Stimulated activated CD4-positive, alpha-beta T cell treated with anti-CD3 and anti-CD28 coated beads, Interleukin-1b, Interleukin-23, amount 100 ng/mL, for 48 hours (primary cell): ENCODE data around the gene DAB2IP.

Experiments
- DNase-seq: peaks from one replicate; pipeline ENCODE4 v3.0.0-alpha.2; 2020

DAB2IP gene

DNA sequence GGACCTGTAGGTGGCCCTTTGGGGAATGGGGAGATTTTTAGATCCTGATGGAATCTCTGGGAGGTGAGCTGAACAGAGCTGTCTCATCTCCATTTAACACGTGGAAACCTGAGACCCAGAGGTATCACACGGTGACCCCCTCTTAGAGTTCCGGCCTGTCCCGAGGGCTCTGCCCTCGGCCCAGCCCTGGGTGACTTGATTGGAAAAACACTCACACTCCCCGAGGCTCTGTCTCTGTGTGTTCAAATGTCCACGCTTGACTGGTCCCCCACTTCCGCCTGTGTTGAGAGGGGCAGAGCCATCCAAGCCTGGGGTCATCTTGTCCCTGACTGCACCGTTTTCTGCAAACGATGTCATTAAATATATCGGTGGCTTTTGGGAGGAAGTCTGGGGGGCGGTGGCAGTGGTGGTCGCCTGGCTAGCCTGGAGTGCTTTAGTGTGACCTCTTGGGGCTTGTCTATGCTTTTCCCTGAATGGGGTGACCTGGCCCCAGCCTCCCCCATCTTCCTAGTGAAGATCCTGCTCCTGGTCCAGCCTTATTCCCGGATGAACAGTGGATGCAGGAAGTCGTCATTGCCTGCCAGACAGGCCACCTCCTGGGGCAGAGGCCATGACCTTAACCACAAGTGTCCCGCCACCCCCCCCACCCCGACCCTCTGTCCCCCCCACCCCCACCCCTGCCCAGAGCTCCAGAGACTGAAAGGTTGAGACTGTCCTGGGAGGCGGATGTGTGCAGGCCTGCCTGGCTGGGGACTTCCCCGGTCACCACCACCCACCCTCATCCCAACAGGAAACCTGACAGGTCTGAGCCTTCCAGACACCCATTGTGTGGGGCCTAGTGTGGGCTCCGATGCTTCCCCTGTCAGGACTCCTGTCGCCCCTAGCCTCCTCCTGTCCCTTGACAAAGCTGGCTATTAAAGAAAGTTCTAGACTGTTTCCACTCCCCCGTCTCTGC is 5.3 kb upstream of the DAB2IP start:
- DNase-seq: no peak

DNA sequence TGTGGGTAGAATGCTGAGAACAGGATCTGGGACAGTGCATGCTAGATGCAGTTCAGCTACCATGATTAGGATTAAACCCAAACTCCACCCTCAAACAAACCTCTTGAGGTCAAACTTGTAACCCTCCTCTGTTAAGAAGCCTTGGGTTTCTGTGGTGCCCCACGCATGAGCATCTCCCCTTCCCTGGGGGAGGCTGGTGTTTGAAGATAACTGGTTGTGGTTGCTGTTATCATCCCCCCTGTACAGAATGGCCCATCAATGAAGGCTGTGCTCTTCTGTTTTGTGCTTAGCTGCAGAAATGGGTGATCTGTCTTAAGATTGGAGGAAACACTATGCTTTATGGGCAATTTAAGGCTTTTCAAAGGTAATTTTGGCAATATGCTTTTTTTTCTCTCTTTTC is 4.4 kb upstream of the DAB2IP start:
- no peak for DNase-seq

- DNase-seq: no peak
Observed at GRCh38 chr9:121648172-121648571, 3.3 kb upstream of the DAB2IP start.

DNA sequence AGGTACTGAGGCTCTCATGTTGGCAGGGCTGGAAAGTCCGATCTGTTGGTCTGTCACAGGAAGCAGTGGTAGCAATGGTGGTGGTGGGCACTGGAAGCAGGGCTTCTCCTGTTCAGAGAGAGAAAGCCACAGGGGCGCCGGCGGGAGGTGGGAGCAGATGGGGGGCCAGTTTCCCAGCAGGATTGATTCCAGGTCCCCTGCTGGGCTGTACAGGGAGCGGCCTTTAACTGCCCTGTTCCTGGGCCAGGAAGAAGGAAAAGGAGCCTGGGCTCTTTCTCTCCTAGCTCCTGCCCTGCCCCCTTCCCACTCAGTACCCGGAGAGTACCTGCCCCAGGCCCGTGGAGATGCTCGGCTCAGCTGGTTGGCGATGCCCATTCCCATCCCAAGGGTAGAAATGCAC is 2.6 kb upstream of the DAB2IP start:
- no peak for DNase-seq

DNA sequence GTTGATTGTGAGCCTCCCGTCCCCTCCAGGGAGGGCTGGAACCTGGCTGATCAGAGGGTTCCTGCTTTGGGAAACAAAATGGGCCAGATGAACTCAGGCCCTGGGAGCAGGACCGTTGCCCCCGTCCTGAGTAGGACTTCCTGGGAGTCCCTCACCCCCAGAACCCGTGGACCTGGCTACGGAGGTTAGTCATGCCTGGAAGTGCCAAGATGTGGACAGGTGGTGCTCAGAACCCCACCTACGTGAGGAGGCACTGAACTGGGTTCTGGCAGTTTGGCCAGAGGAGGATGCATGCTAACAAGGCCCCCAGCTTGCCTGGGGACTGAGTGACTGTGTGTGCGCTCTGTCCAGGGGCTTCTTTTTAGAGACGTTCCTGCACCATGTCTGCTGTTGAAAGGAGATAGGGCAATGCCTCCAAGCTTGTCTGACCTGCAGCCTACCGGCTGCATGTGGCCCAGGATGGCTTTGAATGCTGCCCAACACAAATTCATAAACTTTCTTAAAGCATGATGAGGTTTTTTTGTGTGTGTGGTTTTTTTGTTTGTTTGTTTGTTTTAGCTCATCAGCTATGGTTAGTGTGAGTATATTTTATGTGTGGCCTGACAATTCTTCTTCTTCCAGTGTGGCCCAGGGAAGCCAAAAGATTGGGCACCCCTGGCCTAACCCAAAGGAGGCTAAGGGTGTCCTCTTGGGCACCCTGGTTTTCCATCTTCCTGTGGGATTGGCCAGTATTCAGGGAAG is 1.8 kb upstream of the DAB2IP start:
- no peak for DNase-seq

- peak; percentile 19 for DNase-seq
Observed at GRCh38 chr9:121650217-121651007, 1.0 kb upstream of the DAB2IP start.

GRCh38 chr9:121651008-121651294 is 483 bp upstream of the DAB2IP start:
- no peak for DNase-seq

DNA sequence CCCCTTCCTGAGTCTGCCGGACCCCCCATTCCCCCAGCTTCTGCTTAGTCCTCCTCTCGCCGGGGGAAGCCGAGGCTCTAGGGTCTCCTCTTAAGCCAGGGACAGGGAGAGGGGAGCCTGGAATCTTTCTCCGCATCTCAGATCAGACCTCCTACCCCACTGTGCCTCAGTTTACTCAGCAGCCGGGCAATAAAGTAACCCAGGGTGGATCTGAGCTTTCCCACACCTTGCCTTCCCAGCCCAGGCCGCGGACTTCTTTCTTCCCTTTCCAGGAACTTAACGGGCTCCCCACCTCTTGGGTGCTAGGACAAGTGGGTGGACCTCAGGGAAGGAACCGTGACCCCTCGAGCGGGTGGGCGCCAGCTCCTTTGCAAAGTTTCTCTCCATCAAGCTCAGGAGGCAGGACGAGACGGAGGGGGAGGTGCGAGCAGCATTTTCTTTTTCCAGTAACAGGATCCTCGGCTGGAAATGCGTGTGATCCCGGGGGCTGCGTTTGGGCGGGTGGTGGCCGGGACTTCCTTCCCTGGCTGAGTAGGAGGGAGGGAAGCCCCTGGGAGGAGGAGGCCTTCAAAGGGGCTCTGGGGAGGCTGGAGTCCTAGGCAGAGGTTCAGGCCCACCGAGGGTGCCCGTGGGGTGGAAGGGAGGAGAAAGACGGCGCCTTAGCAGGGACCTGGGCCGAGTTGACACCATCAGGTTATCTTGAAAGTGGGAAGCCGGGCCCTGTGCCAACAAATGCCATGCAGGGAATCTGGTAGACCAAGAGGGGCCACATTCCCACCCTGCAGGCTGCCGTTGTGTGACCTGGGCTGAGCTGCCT is 795 bp downstream of the DAB2IP start:
- no peak for DNase-seq

- DNase-seq: no peak
Observed at GRCh38 chr9:121652838-121653231, 1.4 kb downstream of the DAB2IP start.

GRCh38 chr9:121654499-121655140 is 3.2 kb downstream of the DAB2IP start:
- DNase-seq: no peak

DNA sequence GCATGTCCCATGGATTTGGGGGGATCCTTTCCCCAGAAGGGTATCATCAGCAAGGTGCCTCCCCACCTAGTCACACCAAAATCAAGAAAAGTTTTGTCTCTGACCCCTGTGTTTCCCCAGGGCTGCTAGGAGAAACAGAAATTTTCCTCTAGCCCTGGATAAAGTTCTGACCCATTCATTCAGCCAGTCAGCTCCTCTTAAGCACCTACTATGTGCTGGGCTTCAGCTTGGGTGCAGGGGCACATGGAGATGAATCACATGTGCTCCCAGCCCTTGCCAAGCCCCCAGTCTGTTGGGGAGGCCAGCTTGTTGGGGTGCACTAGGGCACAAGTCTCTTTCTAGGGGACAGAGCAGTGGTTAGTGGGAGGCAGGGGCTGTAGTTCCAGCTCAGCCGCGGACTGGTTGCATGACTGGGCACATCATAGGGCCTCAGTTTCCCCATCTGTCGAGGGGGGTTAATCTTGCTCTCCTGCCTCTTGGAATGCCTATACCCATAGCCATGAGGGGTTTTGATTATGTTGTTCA is 3.9 kb downstream of the DAB2IP start:
- DNase-seq: no peak

- DNase-seq: no peak
Observed at GRCh38 chr9:121656941-121657470, 5.6 kb downstream of the DAB2IP start.

GRCh38 chr9:121658166-121658565 is 6.7 kb downstream of the DAB2IP start:
- no peak for DNase-seq

DNA sequence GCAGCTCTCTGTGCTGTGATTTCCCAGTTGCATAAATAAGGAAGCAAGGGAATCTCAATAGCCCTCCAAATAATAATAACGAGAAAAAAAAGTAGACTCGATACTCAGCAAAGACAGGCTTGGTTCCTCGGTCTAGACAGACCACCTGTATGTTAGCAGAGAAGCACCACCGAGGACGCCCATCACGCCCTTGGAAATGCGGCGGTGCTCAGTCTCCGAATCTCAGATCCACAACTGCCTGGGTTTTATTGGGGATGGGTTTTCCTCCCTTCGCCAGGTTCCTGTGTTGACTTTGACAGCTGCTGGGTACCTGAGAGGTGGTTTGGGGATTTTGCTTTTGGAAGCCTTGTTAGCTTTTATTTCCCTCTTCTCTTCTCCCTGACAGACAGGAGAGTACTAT is 7.2 kb downstream of the DAB2IP start:
- no peak for DNase-seq

DNA sequence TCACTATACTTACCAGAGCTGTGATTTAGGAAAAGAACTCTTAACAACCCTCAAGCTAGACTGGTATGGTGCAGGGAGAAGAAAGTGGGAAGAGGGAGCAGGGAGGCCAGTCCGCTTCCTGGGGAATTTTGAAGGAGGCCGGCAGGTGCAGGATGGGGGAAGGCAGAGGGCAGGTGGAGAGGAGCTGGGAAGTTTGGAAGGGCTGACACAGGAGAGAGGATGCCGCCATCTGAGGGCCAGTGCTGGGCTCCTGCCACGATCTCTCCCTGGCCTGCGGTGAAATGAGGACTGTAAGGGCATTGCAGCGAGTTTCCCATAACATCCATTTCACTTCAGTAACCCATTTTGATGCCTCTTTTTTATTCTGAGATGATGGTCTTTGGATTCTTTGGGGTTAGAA is 8.9 kb downstream of the DAB2IP start:
- DNase-seq: no peak

- no peak for DNase-seq
Observed at GRCh38 chr9:121660876-121661275, 9.4 kb downstream of the DAB2IP start.

- DNase-seq: no peak
Observed at GRCh38 chr9:121661328-121661727, 9.9 kb downstream of the DAB2IP start.

- no peak for DNase-seq
Observed at GRCh38 chr9:121662359-121662758, 10.9 kb downstream of the DAB2IP start.

DNA sequence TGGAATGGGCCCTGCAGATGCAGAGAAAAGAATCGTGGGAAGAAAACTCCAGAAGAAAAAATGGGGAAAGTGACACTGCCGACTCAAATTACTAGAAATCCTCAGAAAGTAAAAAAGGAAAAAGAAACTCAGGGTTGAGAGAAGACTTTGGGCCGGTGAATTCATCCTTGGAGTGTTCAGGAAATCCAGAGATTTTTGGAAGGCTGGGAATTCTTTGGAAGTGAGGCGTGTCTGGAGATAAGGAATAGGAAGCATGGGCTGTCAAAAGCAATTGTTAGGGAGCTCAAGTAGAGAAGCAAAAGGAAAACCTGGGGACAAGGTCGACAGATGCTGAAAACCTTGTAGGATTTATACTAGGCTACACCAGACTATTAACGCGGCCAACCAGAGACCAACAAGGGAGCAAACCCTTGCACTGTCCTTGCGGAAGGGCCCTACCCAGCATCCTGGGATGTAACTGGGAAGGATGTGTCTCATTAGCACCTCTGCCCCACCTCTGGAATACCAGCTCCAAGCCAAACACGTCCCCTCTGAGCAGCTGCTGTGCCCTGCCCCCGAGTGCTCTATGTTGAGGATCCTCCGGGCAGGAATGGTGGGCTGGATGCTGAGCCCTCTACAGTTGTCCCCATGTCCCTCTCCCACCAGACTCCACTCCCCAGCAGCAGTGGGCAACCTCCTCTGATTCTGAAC is 11.6 kb downstream of the DAB2IP start:
- no peak for DNase-seq

GRCh38 chr9:121663591-121663990 is 12.2 kb downstream of the DAB2IP start:
- no peak for DNase-seq

DNA sequence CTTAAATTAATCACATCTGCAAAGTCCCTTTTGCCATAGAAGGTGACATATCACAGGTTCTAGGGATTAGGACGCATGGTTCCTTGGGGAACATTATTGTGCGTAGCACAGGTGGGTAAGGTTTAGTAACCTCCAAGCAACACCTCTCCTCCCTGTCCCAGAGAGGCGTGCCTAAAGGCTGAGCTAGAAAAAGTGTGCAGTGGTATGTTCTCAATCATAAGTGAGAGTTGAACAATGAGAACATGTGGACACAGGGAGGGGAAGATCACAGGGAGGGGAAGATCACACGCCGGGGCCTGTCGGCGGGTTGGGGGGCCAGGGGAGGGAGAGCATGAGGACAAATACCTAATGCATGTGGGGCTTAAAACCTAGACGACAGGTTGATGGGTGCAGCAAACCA is 14.9 kb downstream of the DAB2IP start:
- DNase-seq: no peak
